Ishikawa (cell line): Measurements from ENCODE around the gene KRTAP10-7.

Experiments
- CEBPB ChIP-seq: IDR thresholded peaks from 2 replicates; pipeline ENCODE4 v1.6.1; 2012
- CREB1 ChIP-seq: IDR thresholded peaks from 2 replicates; pipeline ENCODE4 v1.6.1; 2012; ENCODE audit warnings: low read depth
- EGR1 ChIP-seq: IDR thresholded peaks from 2 replicates; pipeline ENCODE4 v1.6.1; 2012
- EP300 ChIP-seq: IDR thresholded peaks from 2 replicates; pipeline ENCODE4 v1.6.1; 2012; ENCODE audit warnings: borderline replicate concordance
- MAX ChIP-seq: IDR thresholded peaks from 2 replicates; pipeline ENCODE4 v1.6.1; 2012
- REST ChIP-seq: IDR thresholded peaks from 2 replicates; pipeline ENCODE4 v1.6.1; 2012; ENCODE audit warnings: low read depth, mild to moderate bottlenecking
- TAF1 ChIP-seq: IDR thresholded peaks from 2 replicates; pipeline ENCODE4 v1.6.1; 2012; ENCODE audit warnings: low read depth, mild to moderate bottlenecking
- TEAD4 ChIP-seq: IDR thresholded peaks from 2 replicates; pipeline ENCODE4 v1.6.1; 2012
- USF1 ChIP-seq: IDR thresholded peaks from 2 replicates; pipeline ENCODE4 v1.6.1; 2012
- YY1 ChIP-seq: IDR thresholded peaks from 2 replicates; pipeline ENCODE4 v1.6.1; 2012; ENCODE audit warnings: low read depth

- no peak for TF ChIP-seq YY1
- no peak for TF ChIP-seq EGR1
- TF ChIP-seq REST: no peak
- no peak for TF ChIP-seq TAF1
- TF ChIP-seq CREB1: no peak
- TF ChIP-seq TEAD4: no peak
- no peak for TF ChIP-seq USF1
- no peak for TF ChIP-seq CEBPB
- TF ChIP-seq MAX: no peak
- no peak for TF ChIP-seq EP300
Measured at GRCh38 chr21:44585892-44586291, 14.5 kb upstream of the KRTAP10-7 start.
